Adrenal gland (tissue), 12 donors: Measurements from ENCODE around the gene CA7. TPM values are rescaled to one million over a fixed set of nuclear protein-coding genes. Genes with fewer than 3 reads are reported as not detected.

ENCODE experiments used
- DNase-seq, 7 donors: peaks; one replicate each; pipeline ENCODE4 v3.0.0-alpha.2; 2019 to 2020
- H3K27ac ChIP-seq, 5 donors: fragments of 200-600 bp; sonication (generic) in 4 of 5; 1 replicate in 3 of 5; 2 replicates in 2 of 5; pipeline versions ENCODE4 v1.5.1 to v1.8.0; 2016 to 2020; ENCODE audit warnings: mild to moderate bottlenecking in 1 of 5
- H3K27me3 ChIP-seq: fragments of 200-600 bp; 2 replicates; pipeline ENCODE4 v1.8.0; 2021
- H3K36me3 ChIP-seq, 2 donors: fragments of 200-600 bp; replicated peaks in 1 of 2; 1 replicate in 1 of 2; 2 replicates in 1 of 2; pipeline versions ENCODE4 v1.5.1 to v1.8.0; 2018 to 2022
- H3K4me1 ChIP-seq, 2 donors: fragments of 200-600 bp; replicated peaks in 1 of 2; 1 replicate in 1 of 2; 2 replicates in 1 of 2; pipeline versions ENCODE4 v1.5.1 to v1.8.0; 2018 to 2021
- H3K4me3 ChIP-seq, 4 donors: fragments of 200-600 bp; sonication (generic) in 3 of 4; one replicate each; pipeline ENCODE4 v1.5.1; 2016 to 2018
- H3K9me3 ChIP-seq, 3 donors: fragments of 200-600 bp; sonication (generic) in 1 of 3; replicated peaks in 1 of 3; 1 replicate in 2 of 3; 2 replicates in 1 of 3; pipeline versions ENCODE4 v1.5.1 to v1.8.0; 2016 to 2021
- CTCF ChIP-seq, 6 experiments: fragments of 450-650 bp in 4 of 6; fragments of 200-600 bp in 2 of 6; sonication (generic) in 1 of 6; IDR thresholded peaks; 1 replicate in 5 of 6; 2 replicates in 1 of 6; pipeline versions ENCODE4 v1.5.1 to v1.8.0; 2016 to 2021; ENCODE audit warnings: antibody characterized with exemption in 6 of 6, mild to moderate bottlenecking in 2 of 6, moderate library complexity in 1 of 6
- POLR2A ChIP-seq, 2 donors: fragments of 450-650 bp; IDR thresholded peaks; one replicate each; pipeline ENCODE4 v1.6.1; 2017; ENCODE audit warnings: antibody characterized with exemption in 2 of 2, mild to moderate bottlenecking in 2 of 2, moderate library complexity in 1 of 2
- WGBS, 4 donors: extraction: QIAGEN DNeasy Blood & Tissue Kit in 2 of 4; methylation state at CpG; one replicate each; pipeline versions ENCODE4 v1.1.5 to v1.1.7; 2013 to 2017; 5-methylcytosine and 5-hydroxymethylcytosine counted together
- intact Hi-C, 2 donors: fragments of 100-400 bp; cut with DNase I; formaldehyde crosslinking; loops; one replicate each; pipeline versions ENCODE4 v1.14.1 to v1.15.0; 2022 to 2023
- polyA plus RNA-seq, 3 donors: library from polyadenylated mRNA; stranded (reverse); fragments of 200-250 nt in 2 of 3; fragments of 350-450 nt in 1 of 3; fragmentation: Illumina TruSeq in 1 of 3; extraction: RNeasy Lipid Tissue Mini Kit (QIAGEN cat#74804) in 1 of 3; gene quantifications; one replicate each; pipeline ENCODE4 v1.2.3, GENCODE V29; 2013 to 2014
- total RNA-seq, 9 donors: library from RNA; depleted of rRNA in 4 of 9; stranded (reverse); fragments of >200 nt in 4 of 9; fragments of 120-200 nt in 1 of 9; fragmentation: NEBNext Ultra II Directional in 1 of 9; extraction: Animal tissue kit (Norgen Biotek cat#: 25700) in 1 of 9; gene quantifications; one replicate each; pipeline versions ENCODE4 v1.1.0 to v1.2.4, GENCODE V29; 2013 to 2023
- donor health status: healthy with polysubstance abuse.
- donor health status: Bipolar disorder and iron deficiency.
- donor health status: DM: yes; HTN: yes; CAD: no.
- donor health status: DM: no; HTN: no; CAD: no.
- donor health status: DM: no; HTN: no; CAD: no.
- donor health status: DM: yes; HTN: yes; CAD: no.

CA7 gene
- total and polyA plus RNA-seq, 12 donors: not detected

- Histone ChIP-seq H3K27ac (peak within 1 kb of the TSS in 3 of 5 donors; percentile 10 to 78 (median 46)), H3K27me3 (no peaks in the 10 kb centered on the region), H3K4me1 (peaks cover 13 to 14% of the 10 kb centered on the region in 2 donors), H3K4me3 (peak within 1 kb of the TSS; percentile 52 to 73 (median 62)), H3K9me3 (no peaks in the 10 kb centered on the region), H3K36me3 (peaks cover 0 to 15% of the 10 kb centered on the region in 2 donors)
- peak; percentile 96 to 98 (median 97) for DNase-seq
- TF ChIP-seq CTCF (IDR thresholded peaks at IDR 0.05): no peak
- peak in 1 of 2 donors; percentile 76 for TF ChIP-seq POLR2A (IDR thresholded peaks at IDR 0.05)
- 0% methylated on average over 5 to 58 of the region's 58 CpGs for WGBS, 4 donors
- intact Hi-C loops: no loop called here
Measured at GRCh38 chr16:66880288-66881013, 36.2 kb downstream of the CA7 start, which contains the start of gene PDP2. Gene PDP2 (plus strand): TSS chr16:66880515. CDS start chr16:66884285, 3,770 bp downstream.

GRCh38 chr16:66881014-66881417, 36.8 kb downstream of the CA7 start:
- H3K27ac ChIP-seq: peak overlapping the region in 3 of 5 donors; percentile 10 to 78 (median 46)
- H3K27me3 ChIP-seq: no peaks in the 10 kb centered on the region
- WGBS, 4 donors: 0 to 5% (median 2%) methylated on average over 5 to 23 of the region's 23 CpGs
- peaks cover 13 to 14% of the 10 kb centered on the region in 2 donors for H3K4me1 ChIP-seq
- DNase-seq: peak in 2 of 7 donors; percentile 32 to 33
- H3K9me3 ChIP-seq: no peaks in the 10 kb centered on the region
- no peak for TF ChIP-seq CTCF (IDR thresholded peaks at IDR 0.05)
- no peak for TF ChIP-seq POLR2A (IDR thresholded peaks at IDR 0.05)
- peaks cover 0 to 17% of the 10 kb centered on the region in 2 donors for H3K36me3 ChIP-seq
- peak overlapping the region; percentile 52 to 73 (median 62) for H3K4me3 ChIP-seq
- intact Hi-C loops: no loop called here

GRCh38 chr16:66881560-66881959, 37.3 kb downstream of the CA7 start:
- H3K4me3 ChIP-seq: peak overlapping the region in 1 of 4 donors; percentile 22
- H3K27ac ChIP-seq: no peak overlapping the region
- 77 to 92% (median 85%) methylated on average over 2 of the region's 2 CpGs for WGBS, 4 donors
- peaks cover 0 to 17% of the 10 kb centered on the region in 2 donors for H3K36me3 ChIP-seq
- H3K27me3 ChIP-seq: no peaks in the 10 kb centered on the region
- TF ChIP-seq POLR2A (IDR thresholded peaks at IDR 0.05): no peak
- TF ChIP-seq CTCF (IDR thresholded peaks at IDR 0.05): no peak
- peaks cover 13 to 14% of the 10 kb centered on the region in 2 donors for H3K4me1 ChIP-seq
- DNase-seq: no peak
- no peaks in the 10 kb centered on the region for H3K9me3 ChIP-seq
- intact Hi-C loops: no loop called here

GRCh38 chr16:66881964-66882508, 37.8 kb downstream of the CA7 start:
- H3K27ac ChIP-seq: no peak overlapping the region
- no peak for DNase-seq

More at GRCh38 chr16:66881964-66882508, 37.8 kb downstream of the CA7 start:
- 81 to 92% (median 89%) methylated on average over 8 of the region's 8 CpGs for WGBS, 4 donors
- Histone ChIP-seq H3K4me1 (peaks cover 13 to 14% of the 10 kb centered on the region in 2 donors), H3K9me3 (no peaks in the 10 kb centered on the region), H3K4me3 (peak overlapping the region in 1 of 4 donors; percentile 22), H3K27me3 (no peaks in the 10 kb centered on the region), H3K36me3 (peaks cover 0 to 17% of the 10 kb centered on the region in 2 donors)
- TF ChIP-seq CTCF (IDR thresholded peaks at IDR 0.05): no peak
- no peak for TF ChIP-seq POLR2A (IDR thresholded peaks at IDR 0.05)
- intact Hi-C loops: no loop called here
